SK-N-SH (cell line): ENCODE data around the gene CEP170B. TPM values are rescaled to one million over a fixed set of nuclear protein-coding genes. Genes with fewer than 3 reads are reported as not detected.

Source experiments
- CTCF ChIA-PET: fragments of 300-600, 350-600 bp; formaldehyde crosslinking; extraction: SDS; loops from one replicate; lab custom pipeline; 2021; lab: Yijun Ruan, JAX
- POLR2A ChIA-PET: fragments of 350-600 bp; sonication (Branson Sonifier 250); formaldehyde crosslinking; extraction: SDS; loops from one replicate; lab custom pipeline; 2020; ENCODE audit warnings: antibody characterized with exemption, inconsistent platforms; lab: Yijun Ruan, JAX
- DNase-seq: peaks from one replicate; pipeline ENCODE4 v3.0.0; 2012
- H2AFZ ChIP-seq: fragments of 200-600 bp; sonication (generic); 2 replicates; pipeline ENCODE4 v1.8.1; 2016; ENCODE audit warnings: antibody characterized with exemption, mild to moderate bottlenecking, low read depth
- H3F3A ChIP-seq: fragments of 200-600 bp; sonication (generic); replicated peaks from 2 replicates; pipeline ENCODE3; 2016; ENCODE audit warnings: antibody characterized with exemption, mild to moderate bottlenecking; ENCODE audit not compliant: insufficient read depth
- H3K27ac ChIP-seq, 2 experiments: fragments of 200-500 bp in 1 of 2; fragments of 200-600 bp in 1 of 2; sonication (Bioruptor generic) in 1 of 2; sonication (generic), shearing (Covaris generic) in 1 of 2; 2 replicates each; pipeline versions ENCODE4 v1.5.1 to v1.6.1; 2014 to 2016; ENCODE audit warnings: low read depth in 2 of 2, inconsistent platforms in 1 of 2, low read length in 1 of 2, mild to moderate bottlenecking in 1 of 2, mixed read lengths in 1 of 2
- H3K27me3 ChIP-seq: fragments of 200-600 bp; sonication (generic), shearing (Covaris generic); 2 replicates; pipeline ENCODE4 v1.6.1; 2016; ENCODE audit warnings: mixed run types; ENCODE audit not compliant: insufficient read depth
- H3K36me3 ChIP-seq, 2 experiments: fragments of 200-500 bp in 1 of 2; fragments of 200-600 bp in 1 of 2; sonication (Bioruptor generic) in 1 of 2; sonication (generic) in 1 of 2; replicated peaks in 1 of 2; 2 replicates each; pipeline versions ENCODE3 to v1.5.1; 2014 to 2016; ENCODE audit warnings: low read length in 1 of 2, mild to moderate bottlenecking in 1 of 2; ENCODE audit not compliant: insufficient read depth in 2 of 2, control insufficient read depth in 1 of 2
- H3K4me1 ChIP-seq, 2 experiments: fragments of 200-500 bp in 1 of 2; fragments of 200-600 bp in 1 of 2; sonication (Bioruptor generic) in 1 of 2; sonication (generic), shearing (Covaris generic) in 1 of 2; 2 replicates each; pipeline versions ENCODE4 v1.5.1 to v1.6.1; 2014 to 2016; ENCODE audit warnings: low read depth in 1 of 2, low read length in 1 of 2, mixed run types in 1 of 2; ENCODE audit not compliant: insufficient read depth in 2 of 2, control insufficient read depth in 1 of 2
- H3K4me2 ChIP-seq: fragments of 200-600 bp; sonication (generic), shearing (Covaris generic); 2 replicates; pipeline ENCODE4 v1.6.1; 2017; ENCODE audit warnings: mixed run types
- H3K4me3 ChIP-seq, 2 experiments: fragments of 200-500 bp in 1 of 2; fragments of 200-600 bp in 1 of 2; sonication (Bioruptor generic) in 1 of 2; sonication (generic), shearing (Covaris generic) in 1 of 2; 2 replicates each; pipeline versions ENCODE4 v1.5.1 to v1.8.1; 2014 to 2016; ENCODE audit warnings: low read depth in 2 of 2, inconsistent platforms in 1 of 2, low read length in 1 of 2, mild to moderate bottlenecking in 1 of 2, mixed read lengths in 1 of 2, moderate library complexity in 1 of 2
- H3K79me2 ChIP-seq: fragments of 200-600 bp; sonication (generic); 2 replicates; pipeline ENCODE4 v1.8.1; 2017; ENCODE audit warnings: mild to moderate bottlenecking; ENCODE audit not compliant: insufficient read depth
- H3K9ac ChIP-seq: fragments of 200-600 bp; sonication (generic); 2 replicates; pipeline ENCODE4 v1.6.1; 2017; ENCODE audit warnings: mixed run types
- H3K9me2 ChIP-seq: fragments of 200-600 bp; sonication (generic); 2 replicates; pipeline ENCODE4 v1.6.1; 2017; ENCODE audit warnings: mixed run types
- H3K9me3 ChIP-seq: fragments of 200-600 bp; sonication (generic); 2 replicates; pipeline ENCODE4 v1.6.1; 2017; ENCODE audit warnings: mixed run types, mild to moderate bottlenecking, moderate library complexity
- H4K20me1 ChIP-seq: fragments of 200-600 bp; sonication (generic); 2 replicates; pipeline ENCODE4 v1.6.1; 2017; ENCODE audit warnings: mild to moderate bottlenecking, mixed run types; ENCODE audit not compliant: insufficient read depth
- EZH2phosphoT487 ChIP-seq: fragments of 200-600 bp; sonication (generic); IDR thresholded peaks from 2 replicates; pipeline ENCODE4 v1.6.1; 2017; ENCODE audit warnings: low read depth, mixed run types, mild to moderate bottlenecking, antibody characterized with exemption, moderate library complexity, borderline replicate concordance
- FOXJ3 ChIP-seq: sonication (generic); formaldehyde crosslinking; IDR thresholded peaks from 2 replicates; pipeline ENCODE4 v1.5.1; 2020; ENCODE audit warnings: mild to moderate bottlenecking, missing genetic modification reagents
- FOXM1 ChIP-seq: IDR thresholded peaks from 2 replicates; pipeline ENCODE4 v1.4.0; 2012; ENCODE audit warnings: low read depth, mild to moderate bottlenecking
- GABPA ChIP-seq: IDR thresholded peaks from 2 replicates; pipeline ENCODE4 v1.4.0; 2012; ENCODE audit warnings: low read depth, mild to moderate bottlenecking
- MAX ChIP-seq: IDR thresholded peaks from 2 replicates; pipeline ENCODE4 v1.4.0; 2012; ENCODE audit warnings: low read depth
- MEF2A ChIP-seq: IDR thresholded peaks from 2 replicates; pipeline ENCODE4 v1.4.0; 2012; ENCODE audit warnings: low read depth, borderline replicate concordance
- NFIC ChIP-seq: IDR thresholded peaks from 2 replicates; pipeline ENCODE4 v1.4.0; 2012; ENCODE audit warnings: borderline replicate concordance
- POLR2AphosphoS5 ChIP-seq: IDR thresholded peaks from 2 replicates; pipeline ENCODE4 v1.6.1; 2012; ENCODE audit warnings: low read depth, low read length
- RAD21 ChIP-seq: IDR thresholded peaks from 2 replicates; pipeline ENCODE4 v1.6.1; 2012; ENCODE audit warnings: mild to moderate bottlenecking, low read length
- RCOR1 ChIP-seq: fragments of 150-350 bp; IDR thresholded peaks from 2 replicates; pipeline ENCODE4 v1.6.1; 2017; ENCODE audit warnings: antibody characterized with exemption, low read length
- REST ChIP-seq: IDR thresholded peaks from 2 replicates; pipeline ENCODE4 v1.6.1; 2012; ENCODE audit warnings: mild to moderate bottlenecking, low read depth, low read length, moderate library complexity
- SIN3A ChIP-seq: IDR thresholded peaks from 2 replicates; pipeline ENCODE4 v1.6.1; 2012; ENCODE audit warnings: low read depth, mild to moderate bottlenecking, low read length, moderate library complexity, borderline replicate concordance
- TAF1 ChIP-seq: IDR thresholded peaks from 2 replicates; pipeline ENCODE4 v1.6.1; 2012; ENCODE audit warnings: low read depth, mild to moderate bottlenecking, low read length, moderate library complexity, borderline replicate concordance
- USF1 ChIP-seq: IDR thresholded peaks from 2 replicates; pipeline ENCODE4 v1.4.0; 2012; ENCODE audit warnings: low read depth, borderline replicate concordance
- YY1 ChIP-seq: IDR thresholded peaks from 2 replicates; pipeline ENCODE4 v1.4.0; 2012; ENCODE audit warnings: low read depth, mild to moderate bottlenecking
- ZBTB33 ChIP-seq: IDR thresholded peaks from 2 replicates; pipeline ENCODE4 v1.4.0; 2012; ENCODE audit warnings: low read depth, borderline replicate concordance
- WGBS: methylation state at CpG from one replicate; pipeline ENCODE4 v1.1.6; 2017; ENCODE audit warnings: low lambda C conversion rate; 5-methylcytosine and 5-hydroxymethylcytosine counted together
- polyA plus RNA-seq, 3 experiments: library from polyadenylated mRNA; depleted of rRNA; stranded (reverse); fragments of >200 nt; gene quantifications; 2 replicates each; pipeline ENCODE4 v1.2.3, GENCODE V29; 2012
- TF ChIP-seq, protein P1 (sequence below): fragments of 200-600 bp; sonication (generic); IDR thresholded peaks from 2 replicates; pipeline ENCODE4 v1.6.1; 2017; ENCODE audit warnings: antibody characterized with exemption, mild to moderate bottlenecking, moderate library complexity

Gene CEP170B
- polyA plus RNA-seq, 1 of the 3 experiments (the other 2 are of a cell fraction), result 11.0 TPM

DNA sequence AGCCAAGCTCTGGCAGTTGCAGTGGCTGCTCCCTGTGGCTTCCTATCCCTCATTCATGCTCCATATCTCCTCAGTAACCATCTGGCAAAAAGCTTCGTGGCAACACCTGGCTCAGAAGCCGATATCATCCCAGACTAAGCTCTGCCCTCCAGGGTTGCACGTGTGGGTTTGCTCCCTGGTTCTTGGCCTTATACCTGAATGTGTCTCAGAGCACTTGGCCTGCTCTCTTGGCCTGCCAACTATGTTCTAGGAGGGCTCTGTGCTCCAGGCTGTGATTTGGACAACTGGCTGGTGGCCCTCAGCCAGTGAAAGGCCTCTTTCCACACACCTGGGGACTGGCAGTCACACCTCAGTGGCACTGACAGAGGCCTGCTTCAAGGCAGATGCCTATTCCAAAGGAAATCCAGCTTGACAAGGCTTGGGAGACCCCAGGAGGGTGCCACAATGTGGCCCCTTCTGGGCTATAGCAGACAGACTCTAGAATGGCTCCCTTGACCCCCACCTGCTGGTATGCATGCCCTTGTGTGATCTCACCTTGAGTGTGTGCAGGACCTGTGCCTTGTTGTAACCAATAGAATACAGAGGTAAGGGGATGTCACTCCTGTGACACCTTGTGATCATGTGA is 70.1 kb downstream of the CEP170B start:
- Histone ChIP-seq H3K27me3 (no peaks in the 10 kb centered on the region), H4K20me1 (no peaks in the 10 kb centered on the region), H3K4me2 (no peak overlapping the region), H3K4me3 (no peak overlapping the region), H3K9me2 (no peaks in the 10 kb centered on the region), H3K79me2 (no peaks in the 10 kb centered on the region), H3K27ac (no peak overlapping the region), H3F3A (peaks cover 3% of the 10 kb centered on the region), H2AFZ (no peak overlapping the region), H3K9ac (no peak overlapping the region), H3K36me3 (peaks cover 6 to 7% of the 10 kb centered on the region in 2 experiments), H3K9me3 (no peaks in the 10 kb centered on the region), H3K4me1 (peaks cover 0 to 5% of the 10 kb centered on the region in 2 experiments; a peak in 1 of 4 replicates)
- DNase-seq, result no peak
- ChIA-PET POLR2A (no interaction called here), CTCF (interaction anchor here (0.7 to 2.7 kb wide), 11 partner anchors 8 to 152 kb away, joined by 3 to 20 read pairs (median 4); partner anchors contain the start of gene PLD4)
- no peak for TF ChIP-seq GABPA
- TF ChIP-seq YY1, result no peak
- TF ChIP-seq RCOR1, result no peak
- no peak for TF ChIP-seq FOXJ3 (CRISPR knock-in tag)
- no peak for TF ChIP-seq EZH2phosphoT487
- no peak for TF ChIP-seq NFIC
- no peak for TF ChIP-seq ZBTB33
- TF ChIP-seq MAX, result no peak
- no peak for TF ChIP-seq RAD21
- TF ChIP-seq FOXM1, result no peak
- TF ChIP-seq SIN3A, result no peak
- TF ChIP-seq TAF1, result no peak
- TF ChIP-seq, protein P1, sequence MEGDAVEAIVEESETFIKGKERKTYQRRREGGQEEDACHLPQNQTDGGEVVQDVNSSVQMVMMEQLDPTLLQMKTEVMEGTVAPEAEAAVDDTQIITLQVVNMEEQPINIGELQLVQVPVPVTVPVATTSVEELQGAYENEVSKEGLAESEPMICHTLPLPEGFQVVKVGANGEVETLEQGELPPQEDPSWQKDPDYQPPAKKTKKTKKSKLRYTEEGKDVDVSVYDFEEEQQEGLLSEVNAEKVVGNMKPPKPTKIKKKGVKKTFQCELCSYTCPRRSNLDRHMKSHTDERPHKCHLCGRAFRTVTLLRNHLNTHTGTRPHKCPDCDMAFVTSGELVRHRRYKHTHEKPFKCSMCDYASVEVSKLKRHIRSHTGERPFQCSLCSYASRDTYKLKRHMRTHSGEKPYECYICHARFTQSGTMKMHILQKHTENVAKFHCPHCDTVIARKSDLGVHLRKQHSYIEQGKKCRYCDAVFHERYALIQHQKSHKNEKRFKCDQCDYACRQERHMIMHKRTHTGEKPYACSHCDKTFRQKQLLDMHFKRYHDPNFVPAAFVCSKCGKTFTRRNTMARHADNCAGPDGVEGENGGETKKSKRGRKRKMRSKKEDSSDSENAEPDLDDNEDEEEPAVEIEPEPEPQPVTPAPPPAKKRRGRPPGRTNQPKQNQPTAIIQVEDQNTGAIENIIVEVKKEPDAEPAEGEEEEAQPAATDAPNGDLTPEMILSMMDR, result no peak
- no peak for TF ChIP-seq MEF2A
- no peak for TF ChIP-seq REST
- TF ChIP-seq POLR2AphosphoS5, result no peak
- no peak for TF ChIP-seq USF1
- 97% methylated on average over 3 of the region's 3 CpGs for WGBS
